ENCODE data around the gene GAS6.
"Not testable (repeated sequence)": the region's sequence is repeated elsewhere in the genome, so short reads cannot be mapped to it uniquely, and the experiment has no call there.

DNA sequence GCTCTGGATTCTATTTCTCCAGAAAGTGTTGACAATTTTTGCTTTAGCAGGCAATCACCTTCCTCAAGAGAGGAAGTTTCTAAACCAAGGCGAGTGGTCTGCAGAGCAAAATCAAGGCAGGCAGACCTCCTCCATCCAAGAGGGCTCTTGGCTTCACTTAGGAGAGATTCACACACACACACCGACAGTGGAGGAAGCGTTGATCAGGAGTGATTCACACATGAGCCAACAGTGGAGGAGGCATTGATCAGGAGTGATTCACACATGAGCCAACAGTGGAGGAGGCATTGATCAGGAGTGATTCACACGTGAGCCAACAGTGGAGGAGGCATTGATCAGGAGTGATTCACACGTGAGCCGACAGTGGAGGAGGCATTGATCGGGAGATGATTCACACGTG is 49.5 kb upstream of the GAS6 start:
- TF ChIP-seq EZH2 (IDR thresholded peaks at IDR 0.05; ENCODE audit: borderline replicate concordance, insufficient read depth, low read depth, low read length, poor library complexity, severe bottlenecking), result not testable (repeated sequence)
- TF ChIP-seq, protein P1, sequence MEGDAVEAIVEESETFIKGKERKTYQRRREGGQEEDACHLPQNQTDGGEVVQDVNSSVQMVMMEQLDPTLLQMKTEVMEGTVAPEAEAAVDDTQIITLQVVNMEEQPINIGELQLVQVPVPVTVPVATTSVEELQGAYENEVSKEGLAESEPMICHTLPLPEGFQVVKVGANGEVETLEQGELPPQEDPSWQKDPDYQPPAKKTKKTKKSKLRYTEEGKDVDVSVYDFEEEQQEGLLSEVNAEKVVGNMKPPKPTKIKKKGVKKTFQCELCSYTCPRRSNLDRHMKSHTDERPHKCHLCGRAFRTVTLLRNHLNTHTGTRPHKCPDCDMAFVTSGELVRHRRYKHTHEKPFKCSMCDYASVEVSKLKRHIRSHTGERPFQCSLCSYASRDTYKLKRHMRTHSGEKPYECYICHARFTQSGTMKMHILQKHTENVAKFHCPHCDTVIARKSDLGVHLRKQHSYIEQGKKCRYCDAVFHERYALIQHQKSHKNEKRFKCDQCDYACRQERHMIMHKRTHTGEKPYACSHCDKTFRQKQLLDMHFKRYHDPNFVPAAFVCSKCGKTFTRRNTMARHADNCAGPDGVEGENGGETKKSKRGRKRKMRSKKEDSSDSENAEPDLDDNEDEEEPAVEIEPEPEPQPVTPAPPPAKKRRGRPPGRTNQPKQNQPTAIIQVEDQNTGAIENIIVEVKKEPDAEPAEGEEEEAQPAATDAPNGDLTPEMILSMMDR (IDR thresholded peaks at IDR 0.05), result not testable (repeated sequence)
